PC-3 (cell line): ENCODE measurements around the gene TCF20. TPM values are rescaled to one million over a fixed set of nuclear protein-coding genes. Genes with fewer than 3 reads are reported as not detected.

Experiments used
- ATAC-seq: fragments of 200-7000 bp; cut with Tn5 transposase; 2 replicates; pipeline ENCODE4 v1.9.1; 2020; ENCODE audit warnings: mild to moderate bottlenecking, moderate library complexity
- BruUV-seq: library from RNA; stranded (reverse); fragments of 400-500 nt; replicated peaks from 2 replicates; lab custom pipeline; 2021; lab: Mats Ljungman, UMichigan
- CTCF ChIA-PET: fragments of 300-600 bp; sonication (Branson Sonifier 250); formaldehyde crosslinking; loops from one replicate; lab custom pipeline; 2022; ENCODE audit warnings: antibody characterized with exemption; lab: Charles Lee
- POLR2A ChIA-PET: fragments of 300-600 bp; sonication (Branson Sonifier 250); formaldehyde crosslinking; loops from one replicate; lab custom pipeline; 2022; ENCODE audit warnings: antibody characterized with exemption; ENCODE audit not compliant: unreplicated experiment; lab: Charles Lee
- DNase-seq: peaks from one replicate; pipeline ENCODE4 v3.0.0-alpha.2; 2015
- H2AFZ ChIP-seq: fragments of 300-600 bp; sonication (generic); 2 replicates; pipeline ENCODE4 v1.6.0; 2016; ENCODE audit warnings: antibody characterized with exemption, low read length
- H3F3A ChIP-seq: fragments of 300-600 bp; sonication (generic); one replicate; pipeline ENCODE4 v1.6.0; 2017; ENCODE audit warnings: antibody characterized with exemption, low read length, control low read depth, mild to moderate bottlenecking; ENCODE audit not compliant: unreplicated experiment
- H3K27ac ChIP-seq: fragments of 300-600 bp; sonication (generic); 2 replicates; pipeline ENCODE4 v1.5.1; 2016; ENCODE audit warnings: mild to moderate bottlenecking, low read length
- H3K27me3 ChIP-seq: fragments of 300-600 bp; sonication (generic); 2 replicates; pipeline ENCODE4 v1.6.1; 2016; ENCODE audit warnings: low read length, mixed read lengths
- H3K36me3 ChIP-seq: fragments of 300-600 bp; sonication (generic); 2 replicates; pipeline ENCODE4 v1.6.1; 2016; ENCODE audit warnings: low read depth, mixed run types, low read length, mixed read lengths
- H3K4me1 ChIP-seq: fragments of 300-600 bp; sonication (generic); 2 replicates; pipeline ENCODE4 v1.5.1; 2016; ENCODE audit warnings: low read length; ENCODE audit not compliant: insufficient read depth
- H3K4me2 ChIP-seq: fragments of 300-600 bp; sonication (generic); 2 replicates; pipeline ENCODE4 v1.6.0; 2016; ENCODE audit warnings: low read length
- H3K4me3 ChIP-seq: fragments of 300-600 bp; sonication (generic); 2 replicates; pipeline ENCODE4 v1.5.1; 2016; ENCODE audit warnings: mild to moderate bottlenecking, low read length, mixed read lengths
- H3K79me2 ChIP-seq: fragments of 300-600 bp; sonication (generic); 2 replicates; pipeline ENCODE4 v1.6.1; 2017; ENCODE audit warnings: low read length, mixed read lengths
- H3K9ac ChIP-seq: fragments of 300-600 bp; sonication (generic); 2 replicates; pipeline ENCODE4 v1.6.0; 2016; ENCODE audit warnings: mild to moderate bottlenecking, low read length
- H3K9me2 ChIP-seq: fragments of 300-600 bp; sonication (generic); replicated peaks from 2 replicates; pipeline ENCODE4 v1.6.1; 2016; ENCODE audit warnings: mixed run types, low read length, mixed read lengths
- H3K9me3 ChIP-seq: fragments of 300-600 bp; sonication (generic); 2 replicates; pipeline ENCODE4 v1.6.1; 2016; ENCODE audit warnings: low read length, mixed read lengths
- H4K20me1 ChIP-seq: fragments of 300-600 bp; sonication (generic); 2 replicates; pipeline ENCODE4 v1.6.1; 2016; ENCODE audit warnings: low read length, mixed read lengths
- EZH2 ChIP-seq: fragments of 300-600 bp; sonication (generic); IDR thresholded peaks from one replicate; pipeline ENCODE4 v1.6.1; 2017; ENCODE audit warnings: antibody characterized with exemption, mild to moderate bottlenecking, low read length; ENCODE audit not compliant: unreplicated experiment
- EZH2phosphoT487 ChIP-seq: fragments of 300-600 bp; sonication (generic); IDR thresholded peaks from 2 replicates; pipeline ENCODE4 v1.6.1; 2018; ENCODE audit warnings: mild to moderate bottlenecking, antibody characterized with exemption, low read length, borderline replicate concordance
- intact Hi-C: fragments of 100-400 bp; cut with micrococcal nuclease; formaldehyde crosslinking; loops from 2 replicates; pipeline ENCODE4 v1.9.0; 2023
- total RNA-seq: library from RNA; depleted of rRNA; stranded (reverse); fragments of >200 nt; gene quantifications from 2 replicates; pipeline ENCODE4 v1.2.3, GENCODE V29; 2014
- TF ChIP-seq, protein P1 (sequence below): fragments of 300-600 bp; sonication (generic); conservative IDR thresholded peaks from 2 replicates; pipeline ENCODE4 v1.5.1; 2017; ENCODE audit warnings: antibody characterized with exemption, low read depth, mild to moderate bottlenecking, low read length

TCF20 gene
- total RNA-seq, 1 experiment from 2014 or later, result 36.0 TPM

DNA sequence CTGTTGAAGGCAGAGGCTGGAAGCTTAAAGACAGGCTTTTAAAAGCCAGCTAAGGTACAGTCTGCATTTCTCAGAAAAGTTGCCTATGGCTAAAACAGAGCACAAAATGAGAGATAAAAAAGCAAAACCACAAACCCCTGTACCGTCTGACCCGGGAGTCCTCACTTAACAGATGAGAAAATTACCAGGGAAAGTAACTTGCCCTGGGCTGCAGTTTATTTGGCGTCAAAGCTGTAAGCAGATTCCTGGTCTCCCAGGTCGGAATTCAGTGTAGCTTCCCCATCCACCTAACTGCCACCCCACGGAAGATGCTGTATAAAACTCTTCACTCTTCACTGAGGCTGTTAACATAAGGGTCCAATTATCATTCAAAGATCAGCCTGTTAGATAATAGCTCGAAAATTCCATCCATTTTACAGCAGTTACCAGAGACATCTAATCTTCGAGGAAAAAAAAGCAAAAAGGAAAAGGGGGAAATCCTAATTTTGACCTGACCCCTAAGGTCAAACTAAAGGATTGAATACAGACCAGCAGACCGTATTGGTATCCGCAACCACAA lies 1.5 kb downstream of the TCF20 start:
- H3K9ac ChIP-seq, result peak overlapping the region; percentile 99
- peaks cover 22% of the 10 kb centered on the region; the same call in 1 of the 2 replicates for H4K20me1 ChIP-seq
- peaks cover 63% of the 10 kb centered on the region for H3K79me2 ChIP-seq
- DNase-seq (no peak), ATAC-seq (no peak)
- intact Hi-C loops, result loop anchor here (5.0 kb wide), 1 partner anchor 102 kb away; no protein-coding TSS in a partner anchor
- CTCF ChIA-PET, result no interaction called here
- TF ChIP-seq EZH2, result no peak
- TF ChIP-seq EZH2phosphoT487, result no peak
- TF ChIP-seq, protein P1, sequence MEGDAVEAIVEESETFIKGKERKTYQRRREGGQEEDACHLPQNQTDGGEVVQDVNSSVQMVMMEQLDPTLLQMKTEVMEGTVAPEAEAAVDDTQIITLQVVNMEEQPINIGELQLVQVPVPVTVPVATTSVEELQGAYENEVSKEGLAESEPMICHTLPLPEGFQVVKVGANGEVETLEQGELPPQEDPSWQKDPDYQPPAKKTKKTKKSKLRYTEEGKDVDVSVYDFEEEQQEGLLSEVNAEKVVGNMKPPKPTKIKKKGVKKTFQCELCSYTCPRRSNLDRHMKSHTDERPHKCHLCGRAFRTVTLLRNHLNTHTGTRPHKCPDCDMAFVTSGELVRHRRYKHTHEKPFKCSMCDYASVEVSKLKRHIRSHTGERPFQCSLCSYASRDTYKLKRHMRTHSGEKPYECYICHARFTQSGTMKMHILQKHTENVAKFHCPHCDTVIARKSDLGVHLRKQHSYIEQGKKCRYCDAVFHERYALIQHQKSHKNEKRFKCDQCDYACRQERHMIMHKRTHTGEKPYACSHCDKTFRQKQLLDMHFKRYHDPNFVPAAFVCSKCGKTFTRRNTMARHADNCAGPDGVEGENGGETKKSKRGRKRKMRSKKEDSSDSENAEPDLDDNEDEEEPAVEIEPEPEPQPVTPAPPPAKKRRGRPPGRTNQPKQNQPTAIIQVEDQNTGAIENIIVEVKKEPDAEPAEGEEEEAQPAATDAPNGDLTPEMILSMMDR, result no peak
- no peaks in the 10 kb centered on the region for H3K9me3 ChIP-seq
- H3F3A ChIP-seq, result no peaks in the 10 kb centered on the region
- H3K27me3 ChIP-seq, result no peaks in the 10 kb centered on the region
- TSS peak; percentile 51 for BruUV-seq
- peak overlapping the region; percentile 75 for H3K4me3 ChIP-seq
- H3K36me3 ChIP-seq, result no peaks in the 10 kb centered on the region
- peak overlapping the region; percentile 85 for H3K4me2 ChIP-seq
- POLR2A ChIA-PET, result no interaction called here
- peaks cover 8% of the 10 kb centered on the region for H3K4me1 ChIP-seq
- H3K27ac ChIP-seq, result no peak overlapping the region
- peak overlapping the region; percentile 71 for H2AFZ ChIP-seq
- no peaks in the 10 kb centered on the region for H3K9me2 ChIP-seq

- Histone ChIP-seq H3K27me3 (no peaks in the 10 kb centered on the region), H3K27ac (no peak overlapping the region), H3K9ac (no peak overlapping the region), H3K9me3 (no peaks in the 10 kb centered on the region), H3K79me2 (peaks cover 92% of the 10 kb centered on the region), H4K20me1 (peaks cover 32% of the 10 kb centered on the region; the same call in 1 of the 2 replicates), H3K36me3 (no peaks in the 10 kb centered on the region), H3F3A (no peaks in the 10 kb centered on the region), H3K4me3 (no peak overlapping the region), H2AFZ (no peak overlapping the region), H3K4me1 (peaks cover 8% of the 10 kb centered on the region), H3K4me2 (no peak overlapping the region), H3K9me2 (no peaks in the 10 kb centered on the region)
- DNase-seq, result no peak
- POLR2A ChIA-PET, result no interaction called here
- no peak for ATAC-seq
- BruUV-seq, result no TSS peak
- intact Hi-C loops, result loop anchor here (5.0 kb wide), 1 partner anchor 98 kb away; no protein-coding TSS in a partner anchor
- no peak for TF ChIP-seq EZH2phosphoT487
- TF ChIP-seq EZH2, result no peak
- TF ChIP-seq, protein P1, result no peak
- CTCF ChIA-PET, result no interaction called here
Observed at GRCh38 chr22:42265321-42265720, 5.1 kb downstream of the TCF20 start.

DNA sequence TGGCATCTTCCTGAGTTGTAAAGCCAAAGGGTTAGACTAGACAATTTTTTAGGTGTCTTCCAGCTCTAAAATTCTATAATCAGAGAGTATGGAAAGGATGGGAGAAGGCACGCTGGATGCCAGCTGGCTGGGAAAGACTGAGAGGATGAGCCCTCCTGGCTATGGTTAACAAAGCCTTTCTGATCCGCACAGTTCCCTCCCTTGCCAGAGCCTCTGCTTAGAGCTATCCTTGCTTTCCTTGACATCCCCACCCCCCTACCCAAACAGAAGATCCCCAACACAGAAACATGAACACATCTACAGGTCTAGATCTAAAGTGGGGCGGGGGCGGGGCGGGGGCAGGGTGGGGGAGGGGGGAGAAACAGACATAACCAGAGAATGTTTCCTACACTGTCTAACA lies 6.5 kb downstream of the TCF20 start:
- TF ChIP-seq EZH2, result no peak
- TF ChIP-seq, protein P1, result no peak
- no peak for TF ChIP-seq EZH2phosphoT487
- peaks cover 8% of the 10 kb centered on the region for H3K4me1 ChIP-seq
- H3K9me2 ChIP-seq, result no peaks in the 10 kb centered on the region
- DNase-seq, result no peak
- H3K27me3 ChIP-seq, result no peaks in the 10 kb centered on the region
- BruUV-seq, result no TSS peak
- H2AFZ ChIP-seq, result no peak overlapping the region
- intact Hi-C loops, result no loop called here
- no peak for ATAC-seq
- no peak overlapping the region for H3K4me3 ChIP-seq
- ChIA-PET POLR2A (no interaction called here), CTCF (no interaction called here)
- H3K9me3 ChIP-seq, result no peaks in the 10 kb centered on the region
- peaks cover 98% of the 10 kb centered on the region for H3K79me2 ChIP-seq
- no peaks in the 10 kb centered on the region for H3F3A ChIP-seq
- H3K4me2 ChIP-seq, result no peak overlapping the region
- no peak overlapping the region for H3K27ac ChIP-seq
- H3K36me3 ChIP-seq, result no peaks in the 10 kb centered on the region
- H4K20me1 ChIP-seq, result peaks cover 39% of the 10 kb centered on the region; the same call in 1 of the 2 replicates
- no peak overlapping the region for H3K9ac ChIP-seq
